Trophoblast cell (in vitro differentiated cells and primary cell): ENCODE measurements around the gene ADRA2B.

Experiments used
- DNase-seq, 2 donors: peaks; one replicate each; pipeline ENCODE4 v3.0.0-alpha.2; 2016
- H2AFZ ChIP-seq: 2 replicates; pipeline ENCODE4 v1.6.1; 2013; ENCODE audit warnings: low read length, moderate library complexity, mild to moderate bottlenecking; ENCODE audit not compliant: insufficient read depth, poor library complexity
- H2AK5ac ChIP-seq: 2 replicates; pipeline ENCODE4 v1.6.1; 2013; ENCODE audit warnings: mild to moderate bottlenecking, low read length
- H2BK120ac ChIP-seq: 2 replicates; pipeline ENCODE4 v1.6.1; 2013; ENCODE audit warnings: low read length, mild to moderate bottlenecking, moderate library complexity; ENCODE audit not compliant: insufficient read depth, poor library complexity
- H2BK12ac ChIP-seq: 2 replicates; pipeline ENCODE4 v1.6.1; 2013; ENCODE audit warnings: mild to moderate bottlenecking, low read length, moderate library complexity
- H2BK5ac ChIP-seq: 2 replicates; pipeline ENCODE4 v1.6.1; 2013; ENCODE audit warnings: low read length, low read depth, moderate library complexity, mild to moderate bottlenecking; ENCODE audit not compliant: poor library complexity
- H3K14ac ChIP-seq: 2 replicates; pipeline ENCODE4 v1.6.1; 2013; ENCODE audit warnings: mild to moderate bottlenecking, low read length
- H3K18ac ChIP-seq: 2 replicates; pipeline ENCODE4 v1.6.1; 2013; ENCODE audit warnings: mild to moderate bottlenecking, low read length
- H3K23ac ChIP-seq: 2 replicates; pipeline ENCODE4 v1.6.1; 2013; ENCODE audit warnings: low read length
- H3K27ac ChIP-seq: 2 replicates; pipeline ENCODE4 v1.5.1; 2013; ENCODE audit warnings: low read depth, mild to moderate bottlenecking, inconsistent platforms, low read length, moderate library complexity
- H3K27me3 ChIP-seq: 2 replicates; pipeline ENCODE4 v1.6.1; 2013; ENCODE audit warnings: inconsistent platforms, mild to moderate bottlenecking, low read length, moderate library complexity; ENCODE audit not compliant: insufficient read depth
- H3K36me3 ChIP-seq, 2 experiments: 1 replicate in 1 of 2; 2 replicates in 1 of 2; pipeline ENCODE4 v1.6.1; 2013; ENCODE audit warnings: low read length in 2 of 2, mild to moderate bottlenecking in 2 of 2, moderate library complexity in 1 of 2; ENCODE audit not compliant: insufficient read depth in 2 of 2, control insufficient read depth in 1 of 2
- H3K4ac ChIP-seq: 2 replicates; pipeline ENCODE4 v1.6.1; 2013; ENCODE audit warnings: low read depth, mild to moderate bottlenecking, low read length, moderate library complexity
- H3K4me1 ChIP-seq, 2 experiments: 1 replicate in 1 of 2; 2 replicates in 1 of 2; pipeline ENCODE4 v1.6.1; 2013; ENCODE audit warnings: low read length in 2 of 2, mild to moderate bottlenecking in 2 of 2, moderate library complexity in 1 of 2; ENCODE audit not compliant: insufficient read depth in 2 of 2, control insufficient read depth in 1 of 2
- H3K4me2 ChIP-seq: 2 replicates; pipeline ENCODE4 v1.6.1; 2013; ENCODE audit warnings: inconsistent platforms, mild to moderate bottlenecking, low read length, moderate library complexity
- H3K4me3 ChIP-seq: 2 replicates; pipeline ENCODE4 v1.5.1; 2013; ENCODE audit warnings: mild to moderate bottlenecking, low read depth, low read length, inconsistent platforms
- H3K79me1 ChIP-seq: one replicate; pipeline ENCODE4 v1.6.1; 2013; ENCODE audit warnings: low read length
- H3K79me2 ChIP-seq: 2 replicates; pipeline ENCODE4 v1.6.1; 2013; ENCODE audit warnings: low read length, mild to moderate bottlenecking; ENCODE audit not compliant: control insufficient read depth, insufficient read depth, poor library complexity
- H3K9ac ChIP-seq: 2 replicates; pipeline ENCODE4 v1.6.1; 2013; ENCODE audit warnings: mild to moderate bottlenecking, low read length
- H3K9me3 ChIP-seq: 2 replicates; pipeline ENCODE4 v1.6.1; 2013; ENCODE audit warnings: low read depth, mild to moderate bottlenecking, control low read depth, inconsistent platforms, low read length; ENCODE audit not compliant: insufficient read depth
- H4K12ac ChIP-seq: 2 replicates; pipeline ENCODE4 v1.6.1; 2013; ENCODE audit warnings: low read depth, mild to moderate bottlenecking, low read length, moderate library complexity
- H4K8ac ChIP-seq: 2 replicates; pipeline ENCODE4 v1.6.1; 2013; ENCODE audit warnings: low read depth, mild to moderate bottlenecking, low read length, moderate library complexity
- H4K91ac ChIP-seq: one replicate; pipeline ENCODE4 v1.6.1; 2013; ENCODE audit warnings: low read depth, mild to moderate bottlenecking, low read length, moderate library complexity
- WGBS: extraction: QIAGEN DNeasy Blood & Tissue Kit; methylation state at CpG from one replicate; pipeline ENCODE4 v1.1.7; 2013; ENCODE audit warnings: missing lambda C conversion rate; ENCODE audit not compliant: insufficient read length, insufficient coverage; ENCODE audit errors: extremely low coverage; 5-methylcytosine and 5-hydroxymethylcytosine counted together

Gene ADRA2B

DNA sequence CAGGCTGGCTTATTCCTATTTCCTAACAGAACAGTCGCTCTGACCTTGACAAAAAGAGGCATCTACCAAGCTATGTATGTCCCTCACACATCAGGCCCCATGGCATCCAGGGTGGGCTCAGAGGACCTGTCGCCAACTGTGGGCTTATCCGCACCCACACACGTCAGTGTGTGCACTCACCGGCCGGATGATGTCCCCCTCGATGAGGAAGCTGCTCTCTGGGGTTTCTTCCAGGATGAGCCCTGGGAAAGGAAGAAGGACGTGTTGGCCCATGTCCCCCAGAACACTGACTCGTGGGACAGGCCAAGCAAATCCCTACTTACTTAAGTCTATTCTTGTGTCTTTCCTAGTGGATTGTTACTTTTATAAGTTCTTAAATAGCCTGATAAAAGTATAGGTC, 18.8 kb upstream of the ADRA2B start:
- Histone ChIP-seq H4K91ac (no peak overlapping the region), H3K4me2 (no peak overlapping the region), H3K79me1 (no peaks in the 10 kb centered on the region), H2BK120ac (no peak overlapping the region), H3K27me3 (no peaks in the 10 kb centered on the region), H4K12ac (no peak overlapping the region), H2AFZ (no peak overlapping the region), H2AK5ac (no peak overlapping the region), H3K4me3 (no peak overlapping the region), H2BK5ac (no peak overlapping the region), H2BK12ac (no peak overlapping the region), H3K9me3 (peaks cover 8% of the 10 kb centered on the region), H3K36me3 (no peaks in the 10 kb centered on the region), H3K79me2 (no peaks in the 10 kb centered on the region), H3K18ac (no peak overlapping the region), H4K8ac (no peak overlapping the region), H3K4me1 (no peaks in the 10 kb centered on the region), H3K27ac (no peak overlapping the region), H3K23ac (no peak overlapping the region), H3K4ac (no peak overlapping the region), H3K9ac (no peak overlapping the region), H3K14ac (no peak overlapping the region)
- no peak for DNase-seq
- no CpG with 5 or more reads among the region's 9 CpGs for WGBS

DNA sequence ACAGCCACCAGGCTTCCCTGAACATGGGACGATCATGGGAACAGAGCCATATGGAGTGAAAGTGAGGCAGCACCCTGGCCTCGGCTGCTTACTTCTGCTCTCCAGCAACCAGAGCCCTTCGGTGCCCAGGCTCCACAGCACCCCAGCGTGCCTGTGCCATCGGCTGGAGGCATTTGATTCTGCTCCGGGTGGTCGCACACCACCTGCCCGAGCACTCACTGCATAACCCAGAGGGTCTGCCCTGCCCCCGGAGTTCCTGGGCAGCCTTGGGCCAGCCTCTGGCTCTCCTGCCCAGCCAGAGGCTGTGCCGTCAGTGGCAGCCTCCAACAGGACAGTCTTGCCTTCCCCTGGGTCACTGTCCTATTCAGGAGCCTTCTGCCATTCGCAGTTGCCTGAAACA, 18.1 kb upstream of the ADRA2B start:
- Histone ChIP-seq H2BK120ac (no peak overlapping the region), H3K18ac (no peak overlapping the region), H3K23ac (no peak overlapping the region), H3K79me2 (no peaks in the 10 kb centered on the region), H3K4me3 (no peak overlapping the region), H3K27me3 (no peaks in the 10 kb centered on the region), H4K8ac (no peak overlapping the region), H3K27ac (no peak overlapping the region), H3K4ac (no peak overlapping the region), H2BK5ac (no peak overlapping the region), H3K14ac (no peak overlapping the region), H2AK5ac (no peak overlapping the region), H3K36me3 (no peaks in the 10 kb centered on the region), H3K4me2 (no peak overlapping the region), H4K91ac (no peak overlapping the region), H2BK12ac (no peak overlapping the region), H2AFZ (no peak overlapping the region), H4K12ac (no peak overlapping the region), H3K79me1 (no peaks in the 10 kb centered on the region), H3K9me3 (peaks cover 8% of the 10 kb centered on the region), H3K9ac (no peak overlapping the region), H3K4me1 (no peaks in the 10 kb centered on the region)
- WGBS, result no CpG with 5 or more reads among the region's 11 CpGs
- DNase-seq, result no peak

GRCh38 chr2:96131813-96132745, 15.7 kb upstream of the ADRA2B start:
- Histone ChIP-seq H3K14ac (no peak overlapping the region), H4K91ac (no peak overlapping the region), H3K4me1 (no peaks in the 10 kb centered on the region), H3K36me3 (no peaks in the 10 kb centered on the region), H2AFZ (no peak overlapping the region), H3K9me3 (peaks cover 8% of the 10 kb centered on the region), H2BK120ac (no peak overlapping the region), H3K4me3 (no peak overlapping the region), H3K79me2 (no peaks in the 10 kb centered on the region), H2BK5ac (no peak overlapping the region), H2AK5ac (no peak overlapping the region), H3K9ac (no peak overlapping the region), H3K18ac (no peak overlapping the region), H2BK12ac (no peak overlapping the region), H3K23ac (no peak overlapping the region), H3K4me2 (no peak overlapping the region), H3K27ac (no peak overlapping the region), H4K12ac (no peak overlapping the region), H4K8ac (no peak overlapping the region), H3K27me3 (no peaks in the 10 kb centered on the region), H3K4ac (no peak overlapping the region), H3K79me1 (no peaks in the 10 kb centered on the region)
- WGBS, result no CpG with 5 or more reads among the region's 26 CpGs
- no peak for DNase-seq

GRCh38 chr2:96131152-96131812, 14.9 kb upstream of the ADRA2B start:
- H3K27ac ChIP-seq, result no peak overlapping the region
- no peak overlapping the region for H3K23ac ChIP-seq
- H3K14ac ChIP-seq, result no peak overlapping the region
- H3K4ac ChIP-seq, result no peak overlapping the region
- H3K79me2 ChIP-seq, result no peaks in the 10 kb centered on the region
- no peaks in the 10 kb centered on the region for H3K36me3 ChIP-seq
- no peak overlapping the region for H2BK12ac ChIP-seq
- no CpG with 5 or more reads among the region's 10 CpGs for WGBS
- no peak overlapping the region for H2AK5ac ChIP-seq
- H2BK5ac ChIP-seq, result no peak overlapping the region
- H4K91ac ChIP-seq, result no peak overlapping the region
- DNase-seq, result no peak
- H3K9me3 ChIP-seq, result peaks cover 5% of the 10 kb centered on the region
- H3K18ac ChIP-seq, result no peak overlapping the region
- no peak overlapping the region for H2AFZ ChIP-seq
- no peak overlapping the region for H3K9ac ChIP-seq
- no peaks in the 10 kb centered on the region for H3K4me1 ChIP-seq
- no peak overlapping the region for H4K8ac ChIP-seq
- no peak overlapping the region for H3K4me3 ChIP-seq
- H2BK120ac ChIP-seq, result no peak overlapping the region
- no peak overlapping the region for H3K4me2 ChIP-seq
- H3K79me1 ChIP-seq, result no peaks in the 10 kb centered on the region
- H3K27me3 ChIP-seq, result no peaks in the 10 kb centered on the region
- no peak overlapping the region for H4K12ac ChIP-seq
